ENCODE measurements around the gene NRROS.

The NRROS gene

GRCh38 chr3:196666001-196666867 is 26.7 kb downstream of the NRROS start:
- no peak for TF ChIP-seq POLR2A (IDR thresholded peaks at IDR 0.05; ENCODE audit: low read depth, low read length)
- DNase-seq (ENCODE audit: insufficient read length, low spot score) (peak; percentile 85), FAIRE-seq (peak; percentile 97)

GRCh38 chr3:196667056-196667825 is 27.7 kb downstream of the NRROS start:
- no peak for DNase-seq (ENCODE audit: insufficient read length, low spot score)
- FAIRE-seq = no peak
- no peak for TF ChIP-seq POLR2A (IDR thresholded peaks at IDR 0.05; ENCODE audit: low read depth, low read length)

GRCh38 chr3:196670339-196670738 is 30.8 kb downstream of the NRROS start:
- no peak for FAIRE-seq
- no peak for TF ChIP-seq POLR2A (IDR thresholded peaks at IDR 0.05; ENCODE audit: low read depth, low read length)
- DNase-seq (ENCODE audit: insufficient read length, low spot score) = no peak

- TF ChIP-seq POLR2A (IDR thresholded peaks at IDR 0.05; ENCODE audit: low read depth, low read length) = no peak
- DNase-seq (ENCODE audit: insufficient read length, low spot score) (no peak), FAIRE-seq (no peak)
Measured at GRCh38 chr3:196673632-196674031, 34.1 kb downstream of the NRROS start.

- DNase-seq (ENCODE audit: insufficient read length, low spot score) (no peak), FAIRE-seq (no peak)
- no peak for TF ChIP-seq POLR2A (IDR thresholded peaks at IDR 0.05; ENCODE audit: low read depth, low read length)
Measured at GRCh38 chr3:196677353-196677752, 37.9 kb downstream of the NRROS start.

GRCh38 chr3:196677931-196678330 is 38.4 kb downstream of the NRROS start:
- no peak for TF ChIP-seq POLR2A (IDR thresholded peaks at IDR 0.05; ENCODE audit: low read depth, low read length)
- DNase-seq (ENCODE audit: insufficient read length, low spot score) = no peak
- no peak for FAIRE-seq

- FAIRE-seq = peak; percentile 85
- DNase-seq (ENCODE audit: insufficient read length, low spot score) = peak; percentile 58
- TF ChIP-seq POLR2A (IDR thresholded peaks at IDR 0.05; ENCODE audit: low read depth, low read length) = no peak
Measured at GRCh38 chr3:196684548-196685407, 45.3 kb downstream of the NRROS start.

GRCh38 chr3:196686436-196686835 is 46.9 kb downstream of the NRROS start:
- no peak for DNase-seq (ENCODE audit: insufficient read length, low spot score)
- FAIRE-seq = no peak
- no peak for TF ChIP-seq POLR2A (IDR thresholded peaks at IDR 0.05; ENCODE audit: low read depth, low read length)

GRCh38 chr3:196688349-196688748 is 48.9 kb downstream of the NRROS start:
- no peak for DNase-seq (ENCODE audit: insufficient read length, low spot score)
- no peak for TF ChIP-seq POLR2A (IDR thresholded peaks at IDR 0.05; ENCODE audit: low read depth, low read length)
- peak; percentile 55 for FAIRE-seq

GRCh38 chr3:196689941-196690660 is 50.6 kb downstream of the NRROS start:
- DNase-seq (ENCODE audit: insufficient read length, low spot score) (no peak), FAIRE-seq (no peak)
- TF ChIP-seq POLR2A (IDR thresholded peaks at IDR 0.05; ENCODE audit: low read depth, low read length) = no peak

- no peak for TF ChIP-seq POLR2A (IDR thresholded peaks at IDR 0.05; ENCODE audit: low read depth, low read length)
- no peak for FAIRE-seq
- DNase-seq (ENCODE audit: insufficient read length, low spot score) = no peak
Measured at GRCh38 chr3:196691386-196691785, 51.9 kb downstream of the NRROS start.

GRCh38 chr3:196694202-196694638 is 54.7 kb downstream of the NRROS start:
- peak; percentile 38 for DNase-seq (ENCODE audit: insufficient read length, low spot score)
- no peak for TF ChIP-seq POLR2A (IDR thresholded peaks at IDR 0.05; ENCODE audit: low read depth, low read length)
- no peak for FAIRE-seq

Data from H54 (cell line).